ENCODE measurements around the gene COL20A1.

Gene COL20A1

DNA sequence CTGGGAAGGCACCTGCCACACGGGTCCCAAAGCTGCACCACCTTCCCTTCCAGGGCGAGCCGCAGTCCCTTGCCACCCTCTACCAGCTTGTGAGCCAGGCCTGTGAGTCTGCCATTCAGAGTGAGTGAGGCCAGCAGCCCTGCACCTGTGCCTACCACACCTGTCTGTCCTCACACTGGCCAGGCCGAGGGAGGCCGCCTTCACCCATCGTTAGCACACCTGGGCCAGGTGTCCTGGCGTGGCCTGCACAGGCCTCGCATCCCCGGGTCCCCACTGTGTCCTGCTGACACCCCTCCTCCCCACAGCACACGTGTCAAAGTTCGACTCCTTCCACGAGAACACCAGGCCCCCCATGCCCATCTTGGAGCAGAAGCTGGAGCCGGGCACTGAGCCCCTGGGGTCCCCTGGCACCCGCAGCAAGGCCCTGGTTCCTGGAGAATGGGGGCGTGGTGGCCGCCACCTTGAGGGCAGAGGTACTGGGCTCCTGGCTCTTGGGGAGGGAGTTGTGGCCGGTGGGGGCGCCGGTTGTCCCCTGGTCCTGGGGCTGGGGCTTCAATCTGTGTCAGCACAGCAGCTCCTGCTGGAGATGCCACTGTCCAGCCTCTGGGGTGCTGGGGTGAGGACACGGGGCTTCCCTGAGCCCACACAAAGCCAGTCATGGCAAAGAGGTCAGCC is 35.2 kb downstream of the COL20A1 start:
- no peaks in the 10 kb centered on the region for H3K9me3 ChIP-seq (ENCODE audit: severe bottlenecking)
- DNase-seq (ENCODE audit: low spot score), result no peak
- no peak for ATAC-seq (ENCODE audit: low read depth)
- TF ChIP-seq, protein P1, sequence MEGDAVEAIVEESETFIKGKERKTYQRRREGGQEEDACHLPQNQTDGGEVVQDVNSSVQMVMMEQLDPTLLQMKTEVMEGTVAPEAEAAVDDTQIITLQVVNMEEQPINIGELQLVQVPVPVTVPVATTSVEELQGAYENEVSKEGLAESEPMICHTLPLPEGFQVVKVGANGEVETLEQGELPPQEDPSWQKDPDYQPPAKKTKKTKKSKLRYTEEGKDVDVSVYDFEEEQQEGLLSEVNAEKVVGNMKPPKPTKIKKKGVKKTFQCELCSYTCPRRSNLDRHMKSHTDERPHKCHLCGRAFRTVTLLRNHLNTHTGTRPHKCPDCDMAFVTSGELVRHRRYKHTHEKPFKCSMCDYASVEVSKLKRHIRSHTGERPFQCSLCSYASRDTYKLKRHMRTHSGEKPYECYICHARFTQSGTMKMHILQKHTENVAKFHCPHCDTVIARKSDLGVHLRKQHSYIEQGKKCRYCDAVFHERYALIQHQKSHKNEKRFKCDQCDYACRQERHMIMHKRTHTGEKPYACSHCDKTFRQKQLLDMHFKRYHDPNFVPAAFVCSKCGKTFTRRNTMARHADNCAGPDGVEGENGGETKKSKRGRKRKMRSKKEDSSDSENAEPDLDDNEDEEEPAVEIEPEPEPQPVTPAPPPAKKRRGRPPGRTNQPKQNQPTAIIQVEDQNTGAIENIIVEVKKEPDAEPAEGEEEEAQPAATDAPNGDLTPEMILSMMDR (IDR thresholded peaks at IDR 0.05; ENCODE audit: poor library complexity, severe bottlenecking), result no peak
- H3K4me3 ChIP-seq (ENCODE audit: severe bottlenecking), result no peak overlapping the region
- peaks cover 19% of the 10 kb centered on the region for H3K27me3 ChIP-seq (ENCODE audit: insufficient read depth, poor library complexity, severe bottlenecking)
- no peaks in the 10 kb centered on the region for H3K4me1 ChIP-seq (ENCODE audit: insufficient read depth, poor library complexity, severe bottlenecking)
- H3K27ac ChIP-seq (ENCODE audit: poor library complexity, severe bottlenecking), result no peak overlapping the region
- no peaks in the 10 kb centered on the region for H3K36me3 ChIP-seq (ENCODE audit: low read depth)

DNA sequence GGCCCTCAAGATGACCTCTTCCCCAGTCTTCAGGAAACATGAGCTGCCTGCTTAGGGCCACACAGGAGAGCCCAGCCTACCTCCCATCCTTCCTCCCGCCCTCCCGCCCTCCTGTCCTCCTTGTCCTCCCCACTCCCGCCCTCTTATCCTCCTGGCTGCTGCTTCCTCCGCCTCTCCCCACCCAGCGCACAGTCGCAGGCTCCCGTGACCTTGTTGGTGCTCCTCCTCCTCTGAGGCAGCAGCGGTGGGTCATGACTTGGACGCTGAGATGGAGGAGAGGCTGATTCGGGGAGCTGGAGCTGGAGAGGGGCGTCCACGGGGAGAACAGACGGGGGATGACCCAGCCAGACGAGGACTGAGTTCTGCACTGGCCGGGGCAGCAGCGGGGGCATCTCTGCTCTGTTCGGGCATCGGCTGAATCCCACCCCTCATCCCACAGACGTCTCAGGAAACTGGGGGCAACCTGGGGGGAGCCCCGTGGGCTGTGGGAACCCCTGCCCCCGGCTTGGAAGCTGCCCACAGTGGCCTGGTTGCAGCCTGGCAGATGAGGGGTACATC is 35.8 kb downstream of the COL20A1 start:
- H3K27me3 ChIP-seq (ENCODE audit: insufficient read depth, poor library complexity, severe bottlenecking), result peaks cover 13% of the 10 kb centered on the region
- no peaks in the 10 kb centered on the region for H3K4me1 ChIP-seq (ENCODE audit: insufficient read depth, poor library complexity, severe bottlenecking)
- DNase-seq (ENCODE audit: low spot score) (no peak), ATAC-seq (ENCODE audit: low read depth) (no peak)
- no peak overlapping the region for H3K27ac ChIP-seq (ENCODE audit: poor library complexity, severe bottlenecking)
- no peaks in the 10 kb centered on the region for H3K36me3 ChIP-seq (ENCODE audit: low read depth)
- H3K9me3 ChIP-seq (ENCODE audit: severe bottlenecking), result no peaks in the 10 kb centered on the region
- no peak overlapping the region for H3K4me3 ChIP-seq (ENCODE audit: severe bottlenecking)
- TF ChIP-seq, protein P1 (IDR thresholded peaks at IDR 0.05; ENCODE audit: poor library complexity, severe bottlenecking), result no peak

DNA sequence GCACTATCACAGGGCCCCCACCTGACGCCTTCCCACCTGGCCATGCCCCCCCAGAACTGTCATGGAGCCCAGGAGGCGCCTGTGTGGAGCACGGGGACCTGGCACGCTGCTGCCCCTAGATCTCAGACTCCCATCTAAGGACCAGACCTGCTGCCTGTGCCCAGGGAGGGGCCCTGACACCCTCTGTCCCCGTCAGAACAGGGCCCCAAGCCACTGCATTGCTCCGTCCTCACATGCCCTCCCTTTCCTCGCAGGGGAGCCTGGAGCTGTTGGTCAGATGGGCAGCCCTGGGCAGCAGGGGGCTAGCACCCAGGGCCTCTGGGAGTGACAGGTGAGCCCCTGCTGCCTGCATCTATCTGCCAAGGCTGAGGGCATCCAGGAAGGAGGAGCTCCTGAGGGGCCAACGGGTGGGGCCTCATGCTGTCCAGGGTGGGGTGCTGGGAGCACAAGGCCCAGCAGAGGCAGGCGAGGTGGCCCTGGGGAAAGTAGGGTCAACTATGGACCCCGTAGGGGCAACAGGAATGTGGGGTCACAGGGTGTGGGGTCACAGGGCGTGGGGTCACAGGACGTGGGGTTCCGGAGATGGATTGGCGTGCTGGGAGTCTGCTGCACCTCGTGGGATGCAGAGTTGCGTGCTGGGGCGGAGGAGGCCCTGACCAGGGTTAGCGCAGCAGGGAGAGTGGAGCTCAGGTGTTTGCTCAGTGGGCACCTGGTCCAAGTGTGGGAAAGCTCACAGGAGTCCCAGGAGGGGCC is 36.5 kb downstream of the COL20A1 start:
- Histone ChIP-seq H3K4me3 (ENCODE audit: severe bottlenecking) (no peak overlapping the region), H3K27me3 (ENCODE audit: insufficient read depth, poor library complexity, severe bottlenecking) (peaks cover 6% of the 10 kb centered on the region), H3K9me3 (ENCODE audit: severe bottlenecking) (no peaks in the 10 kb centered on the region), H3K36me3 (ENCODE audit: low read depth) (no peaks in the 10 kb centered on the region), H3K4me1 (ENCODE audit: insufficient read depth, poor library complexity, severe bottlenecking) (no peaks in the 10 kb centered on the region), H3K27ac (ENCODE audit: poor library complexity, severe bottlenecking) (no peak overlapping the region)
- TF ChIP-seq, protein P1 (IDR thresholded peaks at IDR 0.05; ENCODE audit: poor library complexity, severe bottlenecking), result no peak
- DNase-seq (ENCODE audit: low spot score) (no peak), ATAC-seq (ENCODE audit: low read depth) (no peak)

DNA sequence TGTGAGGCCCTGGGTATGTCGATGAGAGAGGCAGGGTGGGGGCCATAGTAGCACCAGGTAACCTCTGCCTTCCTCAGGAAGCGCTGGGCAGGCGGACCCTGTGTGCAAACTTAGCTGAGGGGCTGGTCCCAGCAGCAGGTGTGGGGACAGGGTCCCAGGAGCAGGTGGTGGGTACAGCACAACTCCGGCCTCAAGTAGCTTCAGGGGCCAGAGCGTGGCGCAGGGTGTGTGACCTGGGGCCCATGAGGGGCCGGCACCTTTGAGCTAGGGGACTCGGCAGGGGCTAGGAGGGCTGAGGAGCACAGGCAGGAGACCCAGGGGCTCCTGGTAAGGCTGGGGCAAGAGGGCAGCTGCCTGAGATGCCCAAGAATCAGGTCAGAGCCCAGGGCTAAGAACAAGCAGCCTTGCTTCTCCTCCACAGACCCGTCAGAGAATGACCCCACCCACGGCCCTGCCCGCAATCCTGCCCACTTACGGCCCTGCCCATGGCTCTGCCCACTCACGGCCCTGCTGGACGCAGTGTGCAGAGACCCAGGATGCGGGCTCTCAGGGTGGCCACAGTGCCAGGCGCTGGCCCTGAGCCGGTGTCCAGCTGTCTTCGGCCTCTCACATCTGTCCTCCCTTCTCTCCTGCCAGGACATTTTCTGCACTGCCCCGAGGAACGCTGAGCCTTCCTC is 37.2 kb downstream of the COL20A1 start:
- H3K27ac ChIP-seq (ENCODE audit: poor library complexity, severe bottlenecking), result no peak overlapping the region
- no peak overlapping the region for H3K4me3 ChIP-seq (ENCODE audit: severe bottlenecking)
- no peaks in the 10 kb centered on the region for H3K4me1 ChIP-seq (ENCODE audit: insufficient read depth, poor library complexity, severe bottlenecking)
- no peak for ATAC-seq (ENCODE audit: low read depth)
- no peaks in the 10 kb centered on the region for H3K36me3 ChIP-seq (ENCODE audit: low read depth)
- TF ChIP-seq, protein P1 (IDR thresholded peaks at IDR 0.05; ENCODE audit: poor library complexity, severe bottlenecking), result no peak
- no peak for DNase-seq (ENCODE audit: low spot score)
- no peaks in the 10 kb centered on the region for H3K27me3 ChIP-seq (ENCODE audit: insufficient read depth, poor library complexity, severe bottlenecking)
- H3K9me3 ChIP-seq (ENCODE audit: severe bottlenecking), result no peaks in the 10 kb centered on the region
